VCaP (cell line): ENCODE measurements around the gene HSF2.

Source experiments
- H3K27ac ChIP-seq: fragments of 450-650 bp; 2 replicates; pipeline ENCODE4 v1.5.1; 2017
- TF ChIP-seq, protein P1 (sequence below): fragments of 450-650 bp; conservative IDR thresholded peaks from 2 replicates; pipeline ENCODE4 v1.5.1; 2017; ENCODE audit warnings: mild to moderate bottlenecking, moderate library complexity

HSF2 gene

DNA sequence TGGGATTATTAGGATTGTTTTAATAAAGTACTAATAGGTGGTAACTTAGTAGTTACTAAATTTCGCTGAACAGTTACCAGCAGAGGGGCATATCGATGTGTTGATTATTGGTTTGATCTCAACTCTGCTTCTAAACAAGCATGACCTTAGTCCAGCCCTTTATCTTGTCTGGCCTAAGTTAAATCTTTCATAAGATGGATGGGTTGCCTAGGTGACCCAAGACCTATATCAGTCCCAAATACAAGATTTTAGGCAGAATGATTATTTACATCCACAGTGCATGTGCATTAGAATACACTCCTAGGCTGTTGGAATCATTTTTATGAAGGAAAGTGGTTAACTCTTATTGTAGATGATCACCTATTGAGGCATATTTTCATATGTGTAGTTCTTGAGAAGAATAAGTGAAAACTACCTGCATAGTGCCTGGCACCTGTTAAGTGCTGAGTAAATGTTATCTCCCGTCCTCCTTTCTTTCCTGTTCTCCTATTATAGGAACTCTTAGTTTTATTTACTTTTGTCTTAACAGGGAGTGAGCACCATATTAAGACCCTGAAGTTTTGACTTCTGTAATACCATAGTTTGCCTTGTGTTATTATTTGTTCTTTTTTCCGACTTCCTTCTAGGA lies 1.1 kb downstream of the HSF2 start:
- peak overlapping the region; percentile 83; the same call in 1 of the 2 replicates for H3K27ac ChIP-seq
- TF ChIP-seq, protein P1, sequence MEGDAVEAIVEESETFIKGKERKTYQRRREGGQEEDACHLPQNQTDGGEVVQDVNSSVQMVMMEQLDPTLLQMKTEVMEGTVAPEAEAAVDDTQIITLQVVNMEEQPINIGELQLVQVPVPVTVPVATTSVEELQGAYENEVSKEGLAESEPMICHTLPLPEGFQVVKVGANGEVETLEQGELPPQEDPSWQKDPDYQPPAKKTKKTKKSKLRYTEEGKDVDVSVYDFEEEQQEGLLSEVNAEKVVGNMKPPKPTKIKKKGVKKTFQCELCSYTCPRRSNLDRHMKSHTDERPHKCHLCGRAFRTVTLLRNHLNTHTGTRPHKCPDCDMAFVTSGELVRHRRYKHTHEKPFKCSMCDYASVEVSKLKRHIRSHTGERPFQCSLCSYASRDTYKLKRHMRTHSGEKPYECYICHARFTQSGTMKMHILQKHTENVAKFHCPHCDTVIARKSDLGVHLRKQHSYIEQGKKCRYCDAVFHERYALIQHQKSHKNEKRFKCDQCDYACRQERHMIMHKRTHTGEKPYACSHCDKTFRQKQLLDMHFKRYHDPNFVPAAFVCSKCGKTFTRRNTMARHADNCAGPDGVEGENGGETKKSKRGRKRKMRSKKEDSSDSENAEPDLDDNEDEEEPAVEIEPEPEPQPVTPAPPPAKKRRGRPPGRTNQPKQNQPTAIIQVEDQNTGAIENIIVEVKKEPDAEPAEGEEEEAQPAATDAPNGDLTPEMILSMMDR: no peak

DNA sequence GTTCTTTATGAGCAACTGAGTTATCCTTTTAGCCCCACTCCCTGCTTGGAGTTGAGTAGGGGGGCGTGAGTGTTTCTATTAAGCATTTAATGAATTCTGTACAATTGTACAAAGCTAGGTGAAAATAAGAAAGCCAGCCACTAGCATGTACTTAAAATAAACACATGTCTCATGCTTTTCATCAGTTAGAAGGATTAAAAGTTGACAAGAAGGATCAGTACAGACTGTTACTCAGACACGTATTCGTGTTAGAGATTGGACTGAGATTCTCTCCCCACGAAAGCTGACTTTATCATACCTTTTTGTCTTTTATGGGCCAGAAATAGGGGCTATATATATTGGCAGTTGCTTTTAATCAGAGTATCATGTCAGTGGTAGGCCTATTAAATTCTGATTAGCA lies 1.7 kb downstream of the HSF2 start:
- TF ChIP-seq, protein P1: no peak
- H3K27ac ChIP-seq: no peak overlapping the region

DNA sequence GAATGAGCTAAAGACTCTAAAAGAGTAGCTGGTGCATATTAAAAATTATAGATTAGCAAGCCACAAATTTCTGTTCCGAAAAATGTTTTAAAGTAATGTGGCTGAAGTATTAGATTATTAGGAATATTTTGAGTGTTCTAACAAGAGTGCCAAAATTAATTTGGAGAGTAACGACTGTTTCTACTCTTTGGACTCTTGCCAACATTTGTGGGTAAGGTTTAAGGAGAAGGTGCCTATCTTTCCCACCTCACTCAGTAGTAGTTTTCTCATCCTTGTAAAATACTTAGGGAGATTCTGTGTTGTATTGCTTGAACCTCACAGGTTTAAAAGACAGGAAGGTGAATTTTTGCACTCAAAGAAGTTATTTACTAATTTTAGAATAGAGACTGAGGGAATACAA lies 5.0 kb downstream of the HSF2 start:
- TF ChIP-seq, protein P1: no peak
- no peak overlapping the region for H3K27ac ChIP-seq

DNA sequence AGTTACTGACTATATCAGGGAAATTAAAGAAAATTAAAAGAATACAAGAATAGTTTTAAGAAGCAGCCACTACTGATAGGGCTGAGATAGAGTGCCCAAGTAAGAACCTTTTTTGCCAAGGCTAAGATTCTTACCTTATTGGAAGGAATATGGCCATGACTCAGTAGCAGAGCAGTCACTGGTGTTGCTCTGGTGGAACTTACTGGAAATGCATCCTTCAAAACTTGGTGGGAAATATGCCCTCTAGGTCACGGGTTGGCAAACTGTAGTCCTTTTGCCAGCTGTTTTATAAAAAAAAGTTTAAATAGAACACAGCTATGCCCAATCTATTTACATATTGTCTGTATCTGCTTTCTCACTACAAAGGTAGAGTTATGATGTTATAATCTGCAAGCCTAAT lies 6.0 kb downstream of the HSF2 start:
- TF ChIP-seq, protein P1: no peak
- H3K27ac ChIP-seq: no peak overlapping the region

DNA sequence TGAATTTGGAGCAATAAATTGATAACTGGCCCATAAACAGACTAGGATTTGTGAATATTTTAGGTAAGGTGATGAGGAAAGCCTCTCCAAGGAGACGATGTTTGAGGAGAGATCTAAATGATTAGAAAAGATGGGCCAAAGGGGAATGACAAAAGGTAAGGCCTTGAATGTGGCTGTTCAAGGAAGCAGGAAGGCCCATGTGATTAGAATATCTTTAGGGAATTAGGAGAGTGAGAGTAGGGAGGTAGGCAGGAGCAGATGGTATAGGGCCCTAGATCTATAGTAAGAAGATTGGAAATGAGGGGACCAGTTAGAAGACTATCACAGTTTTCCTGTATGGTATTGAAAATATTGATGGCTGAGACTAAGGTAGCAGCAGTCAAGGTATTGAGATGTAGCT lies 6.7 kb downstream of the HSF2 start:
- H3K27ac ChIP-seq: no peak overlapping the region
- TF ChIP-seq, protein P1: no peak

DNA sequence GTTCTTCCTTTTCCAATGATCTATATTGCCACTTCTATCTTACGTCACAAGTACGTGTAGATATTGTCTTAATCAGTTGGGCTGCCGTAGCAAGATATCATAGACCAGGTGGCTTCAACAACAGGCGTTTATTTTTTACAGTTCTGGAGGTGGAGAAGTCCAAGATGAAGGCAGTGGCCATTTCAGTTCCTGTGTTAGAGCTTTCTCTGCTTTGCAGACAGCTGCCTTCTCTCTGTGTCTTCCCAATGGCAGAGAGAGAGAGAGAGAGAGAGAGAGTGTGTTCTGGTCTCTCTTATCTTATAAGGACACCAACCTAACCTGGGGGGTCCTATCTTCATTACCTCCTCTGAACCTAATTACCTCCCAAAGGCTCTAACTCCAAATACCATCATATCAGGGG lies 8.3 kb downstream of the HSF2 start:
- TF ChIP-seq, protein P1: no peak
- no peak overlapping the region for H3K27ac ChIP-seq

DNA sequence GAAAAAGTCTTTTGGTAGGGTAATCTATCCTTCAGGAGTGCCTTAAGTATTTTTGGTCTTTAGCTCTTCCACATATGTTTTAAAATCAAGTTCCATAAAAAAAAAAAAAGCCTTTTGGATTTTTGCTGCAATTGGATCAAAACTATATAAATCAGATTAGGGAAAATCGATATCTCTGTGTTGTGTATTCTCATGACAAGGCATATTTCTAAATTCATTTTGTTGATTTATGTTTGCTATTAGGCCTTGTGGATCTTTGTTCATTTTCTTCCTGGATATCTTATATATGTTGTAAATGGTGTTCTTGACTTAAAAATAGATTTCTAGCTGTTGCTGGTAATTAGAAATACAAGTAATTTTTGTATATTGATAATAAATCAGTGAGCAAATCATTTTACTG lies 8.8 kb downstream of the HSF2 start:
- TF ChIP-seq, protein P1: no peak
- no peak overlapping the region for H3K27ac ChIP-seq
